Myocyte (in vitro differentiated cells): ENCODE measurements around the gene ZNG1F. TPM values are rescaled to one million over a fixed set of nuclear protein-coding genes. Genes with fewer than 3 reads are reported as not detected.
"Not testable (repeated sequence)": the region's sequence is repeated elsewhere in the genome, so short reads cannot be mapped to it uniquely, and the experiment has no call there.

Experiments used
- DNase-seq: peaks from one replicate; pipeline ENCODE4 v3.0.0-alpha.2; 2012; ENCODE audit warnings: low read depth
- polyA plus RNA-seq: library from polyadenylated mRNA; unstranded; fragments of >200 nt; gene quantifications from one replicate; pipeline ENCODE4 v1.2.1, GENCODE V29; 2012; ENCODE audit warnings: missing spikeins
- total RNA-seq: library from RNA; depleted of rRNA; stranded (reverse); fragments of >200 nt; gene quantifications from 2 replicates; pipeline ENCODE4 v1.2.3, GENCODE V29; 2014

Gene ZNG1F
- 9.5 and 17.6 TPM in 2 replicates for total RNA-seq
- 16.9 TPM for polyA plus RNA-seq

DNA sequence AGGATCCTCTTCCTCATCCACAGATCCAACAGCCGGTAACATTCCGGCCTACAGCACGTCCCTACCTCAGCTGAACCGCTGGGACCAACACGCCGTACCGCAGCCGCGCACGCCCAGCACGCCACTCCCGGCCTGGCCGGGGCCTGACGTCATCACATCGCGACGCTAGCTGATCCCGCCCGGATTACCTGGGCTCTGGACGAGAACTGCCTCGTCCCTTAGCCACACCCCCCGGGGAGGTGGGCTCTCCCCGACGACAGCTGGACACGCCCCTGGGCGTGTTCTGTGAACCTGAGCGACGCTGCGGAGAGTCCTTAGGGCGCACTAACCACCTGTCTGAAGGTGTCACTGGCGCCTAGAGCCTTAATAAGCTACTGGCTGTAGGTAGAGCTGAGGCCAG is at the start of gene ZNG1F:
ZNG1F (minus strand) TSS at position 101 of the 400 bp plus-strand sequence; CDS start at position 42, 59 bp downstream.
- DNase-seq, result not testable (repeated sequence)

DNA sequence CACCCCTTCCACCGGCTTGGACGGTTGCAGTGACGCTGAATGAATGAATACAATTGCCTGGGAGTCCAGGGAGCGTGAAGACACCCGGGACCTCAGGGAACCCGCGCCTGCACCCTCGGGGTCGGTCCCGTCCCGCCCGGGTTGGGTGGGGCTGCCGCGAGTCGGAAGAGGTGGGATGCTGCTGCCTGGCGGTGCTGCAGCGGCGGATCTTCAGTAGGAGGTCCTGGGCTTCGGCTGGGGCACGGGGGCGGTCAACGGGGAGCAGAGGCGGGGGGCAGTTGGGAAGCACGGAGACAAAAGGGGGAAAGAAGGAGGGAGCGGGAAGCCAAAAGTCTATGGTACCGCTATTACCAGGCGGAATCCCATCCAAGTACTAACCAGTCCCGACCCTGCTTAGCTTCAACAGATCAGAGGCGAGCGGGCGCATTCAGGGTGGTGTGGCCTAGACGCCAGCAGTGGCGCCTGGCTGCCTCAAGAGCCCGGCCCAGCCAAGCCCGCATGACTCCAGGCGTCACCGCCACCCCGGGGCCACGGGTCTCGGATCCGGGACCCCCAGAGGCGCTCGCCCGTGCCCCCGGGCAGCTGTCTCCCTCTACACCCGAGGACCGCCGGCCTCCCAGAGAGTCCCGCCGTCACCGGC is 48.1 kb upstream of the ZNG1F start:
- DNase-seq, result peak; percentile 5

DNA sequence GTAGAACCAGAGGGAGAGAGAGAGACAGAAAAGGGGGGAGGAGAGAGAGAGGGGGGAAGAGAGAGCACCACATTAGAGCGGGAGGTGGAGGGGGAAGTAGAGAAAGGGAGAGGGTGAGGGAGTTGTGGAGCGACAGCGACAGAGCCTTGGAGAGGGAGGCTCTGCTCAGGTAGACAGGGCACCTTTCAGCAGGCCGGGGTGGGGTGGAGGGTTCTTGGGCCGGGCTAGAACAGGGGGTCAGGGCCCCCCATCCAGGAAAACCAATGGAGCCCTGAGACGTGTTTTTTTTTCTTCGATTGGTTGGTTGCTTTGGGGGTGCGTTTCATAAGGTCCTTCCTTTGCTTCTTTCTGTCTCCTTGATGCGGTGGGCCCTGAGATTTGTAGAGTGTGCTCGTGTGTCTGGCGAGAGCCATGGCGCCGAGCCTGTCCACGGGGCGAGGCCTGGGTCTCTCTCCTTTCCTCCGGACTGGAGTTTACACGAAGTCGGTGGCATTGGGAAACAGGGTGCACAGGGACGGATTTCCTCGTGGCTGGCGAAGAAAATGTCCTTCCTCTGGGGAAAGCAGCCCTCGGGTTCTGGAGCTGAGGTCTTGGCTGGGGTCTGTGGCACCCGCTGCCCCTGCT is 47.5 kb upstream of the ZNG1F start:
- DNase-seq, result not testable (repeated sequence)

DNA sequence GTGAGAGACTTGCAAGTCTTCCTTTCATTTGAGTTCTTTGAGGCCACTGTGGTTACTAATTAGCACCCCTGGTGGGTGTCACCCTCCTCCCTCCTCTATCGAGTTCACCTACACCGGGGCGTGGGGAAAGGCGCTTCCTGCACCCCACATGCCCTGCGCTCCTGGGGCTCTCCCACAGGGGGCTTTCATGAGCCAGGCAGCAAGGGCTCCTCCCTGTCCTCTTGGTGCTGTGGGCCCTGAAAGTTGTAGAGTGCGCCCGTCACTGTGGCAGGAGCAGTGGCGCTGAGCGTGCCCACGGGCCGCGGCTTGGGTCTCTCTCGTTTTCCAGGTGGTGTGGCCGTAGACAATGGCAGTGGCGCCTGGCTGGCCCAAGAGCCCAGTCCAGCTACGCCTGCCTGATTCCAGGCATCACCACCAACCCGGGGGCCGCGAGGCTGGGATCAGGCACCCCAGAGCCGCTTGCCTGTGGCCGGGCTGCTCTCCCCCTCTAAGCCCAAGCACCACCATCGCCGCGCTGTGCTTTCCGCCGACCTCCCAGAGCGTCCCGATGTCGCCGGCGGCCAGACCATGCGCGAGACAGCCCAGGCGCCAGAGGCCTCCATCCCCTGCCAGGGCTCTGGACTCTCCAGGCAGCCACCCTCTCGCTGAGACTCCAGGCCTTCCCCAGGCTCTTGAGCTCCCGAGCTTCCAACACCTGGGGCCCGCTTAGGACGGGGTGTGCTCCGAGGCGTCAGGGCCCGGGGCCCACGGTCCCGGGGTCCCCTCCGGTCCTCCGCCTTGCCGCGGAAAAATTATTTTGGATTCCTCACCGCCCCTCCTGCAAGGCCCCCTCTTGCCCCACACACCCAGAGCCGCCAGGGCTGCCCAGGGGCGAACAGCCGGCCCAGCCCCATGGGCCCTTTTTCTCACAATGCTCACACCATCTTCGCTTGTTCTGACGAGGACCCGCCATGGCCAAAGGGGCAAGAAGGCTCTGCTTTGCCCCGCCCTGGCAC is 46.0 kb upstream of the ZNG1F start:
- not testable (repeated sequence) for DNase-seq

DNA sequence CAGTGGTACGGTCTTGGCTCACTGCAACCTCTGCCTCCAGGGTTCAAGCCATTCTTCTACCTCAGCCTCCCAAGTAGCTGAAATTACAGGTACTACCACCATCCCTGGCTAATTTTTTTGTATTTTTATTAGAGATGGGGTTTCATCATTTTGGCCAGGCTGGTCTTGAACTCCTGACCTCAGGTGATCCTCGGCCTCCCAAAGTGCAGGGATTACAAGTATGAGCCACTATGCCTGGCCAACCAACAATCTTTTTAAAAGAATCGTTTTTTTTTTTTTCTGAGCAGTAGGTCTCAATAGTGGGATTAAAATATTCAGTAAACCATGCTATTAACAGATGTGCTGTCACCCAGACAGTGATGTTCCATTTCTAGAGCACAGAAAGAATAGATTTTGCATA is 45.1 kb upstream of the ZNG1F start:
- DNase-seq, result not testable (repeated sequence)

DNA sequence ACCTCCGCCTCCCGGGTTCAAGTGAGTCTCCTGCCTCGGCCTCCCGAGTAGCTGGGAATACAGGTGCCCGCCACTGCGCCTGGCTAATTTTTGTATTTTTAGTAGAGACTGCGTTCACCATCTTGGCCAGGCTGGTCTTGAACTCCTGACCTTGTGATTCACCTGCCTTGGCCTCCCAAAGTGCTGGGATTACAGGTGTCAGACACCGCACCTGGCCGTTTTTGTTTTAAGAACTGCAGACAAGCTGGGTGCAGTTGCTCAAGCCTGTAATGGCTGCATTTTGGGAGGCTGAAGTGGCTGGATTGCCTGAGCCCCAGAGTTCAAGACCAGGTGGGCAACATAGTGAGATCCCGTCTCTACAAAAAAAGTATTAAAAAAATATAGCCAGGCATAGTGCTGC is 43.2 kb upstream of the ZNG1F start:
- DNase-seq, result not testable (repeated sequence)

DNA sequence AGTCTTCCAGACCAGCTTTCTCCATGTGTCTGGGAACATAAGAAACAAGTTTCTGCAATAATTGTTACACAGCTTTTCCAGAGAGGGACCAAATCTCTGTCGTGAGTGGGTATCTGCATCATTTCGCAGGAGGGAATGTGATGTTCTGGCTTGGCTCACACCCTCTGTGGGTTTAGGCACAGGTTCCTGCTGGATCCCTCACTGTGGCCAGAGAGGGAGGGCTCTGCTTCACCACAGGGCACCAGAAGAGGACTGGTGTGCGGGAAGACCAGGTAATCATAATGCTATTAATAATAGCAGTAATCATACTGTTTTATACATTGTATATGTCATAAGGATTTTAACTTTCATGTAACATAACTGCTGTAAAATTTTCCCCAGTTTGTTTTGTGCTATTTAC is 41.3 kb upstream of the ZNG1F start:
- DNase-seq, result peak; percentile 51

DNA sequence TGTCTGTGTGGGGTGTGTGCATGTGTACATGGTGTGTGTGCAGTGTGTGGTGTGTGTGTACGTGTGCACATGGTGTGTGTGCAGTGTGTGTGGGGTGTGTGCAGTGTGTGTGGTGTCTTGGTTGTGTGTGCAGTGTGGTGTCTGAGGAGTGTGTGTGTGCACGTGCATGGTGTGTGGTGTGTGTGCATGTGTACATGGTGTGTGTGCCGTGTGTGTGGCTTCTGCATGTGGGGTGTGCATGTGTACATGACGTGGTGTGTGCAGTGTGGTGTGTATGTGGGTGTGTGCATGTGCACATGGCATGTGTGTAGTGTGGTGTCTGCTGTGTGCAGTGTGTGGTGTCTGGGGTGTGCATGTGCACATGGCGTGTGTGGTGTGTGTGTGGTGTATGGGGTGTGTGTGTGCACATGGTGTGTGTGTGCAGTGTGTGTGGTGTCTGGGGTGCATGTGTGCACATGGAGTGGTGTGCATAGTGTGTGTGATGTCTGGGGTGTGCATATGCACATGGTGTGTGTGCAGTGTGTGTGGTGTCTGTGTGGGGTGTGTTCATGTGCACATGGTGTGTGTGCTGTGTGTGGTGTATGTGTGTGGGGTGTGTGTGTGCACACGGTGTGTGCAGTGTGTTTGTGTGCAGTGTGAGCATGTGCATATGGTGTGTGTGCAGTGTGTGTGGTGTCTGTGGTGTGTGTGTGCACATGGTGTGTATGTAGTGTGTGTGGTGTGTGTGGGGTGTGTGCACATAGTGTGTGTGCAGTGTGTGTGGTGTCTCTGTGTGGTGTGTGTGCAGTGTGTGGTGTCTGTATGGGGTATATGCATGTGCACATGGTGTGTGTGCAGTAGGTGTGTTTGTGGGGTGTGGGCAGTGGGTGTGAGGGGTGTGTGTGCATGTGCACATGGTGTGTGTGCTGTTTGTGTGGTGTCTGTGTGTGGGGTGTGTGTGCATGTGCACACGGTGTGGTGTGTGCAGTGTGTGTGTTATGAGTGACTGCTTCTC is 40.6 kb upstream of the ZNG1F start:
- DNase-seq, result no peak

DNA sequence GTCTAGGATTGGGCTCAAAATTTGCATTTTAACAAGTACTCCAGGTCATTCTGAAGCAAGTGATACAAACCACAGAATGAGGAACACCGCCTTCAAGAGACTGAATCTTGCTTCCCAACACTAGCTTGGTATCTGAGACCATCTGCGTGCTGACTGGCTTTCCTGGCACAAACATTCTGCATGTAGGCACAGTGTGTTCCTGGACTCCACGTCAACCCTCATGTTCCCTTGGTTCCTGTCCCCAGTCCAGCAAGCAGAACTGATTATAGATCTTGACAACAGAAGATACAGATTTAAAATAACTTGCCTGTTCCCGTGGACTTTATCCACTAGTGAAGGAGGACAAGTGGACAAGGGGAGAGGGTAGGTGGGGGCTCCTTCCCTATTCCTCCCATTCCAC is 30.7 kb upstream of the ZNG1F start:
- DNase-seq, result not testable (repeated sequence)

DNA sequence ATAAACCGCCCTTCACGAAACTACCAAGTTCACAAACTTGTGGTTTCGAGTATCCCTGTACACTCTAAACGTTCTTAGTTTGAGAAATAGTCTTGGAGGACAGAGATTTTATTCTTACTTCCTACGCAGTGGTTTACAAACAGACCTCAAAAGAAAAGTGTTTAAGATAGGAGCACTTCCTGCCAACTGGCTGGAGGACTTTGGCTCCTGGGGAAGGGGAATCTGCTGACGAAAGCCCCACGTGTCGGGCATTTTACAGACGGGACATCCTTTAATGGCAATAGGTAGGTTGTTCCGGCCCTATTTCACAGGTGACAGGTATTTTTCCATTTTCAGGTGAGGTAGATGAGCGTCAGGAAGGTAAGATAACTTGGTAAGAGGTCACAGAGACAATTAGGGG is 678 bp downstream of the ZNG1F start:
- not testable (repeated sequence) for DNase-seq

DNA sequence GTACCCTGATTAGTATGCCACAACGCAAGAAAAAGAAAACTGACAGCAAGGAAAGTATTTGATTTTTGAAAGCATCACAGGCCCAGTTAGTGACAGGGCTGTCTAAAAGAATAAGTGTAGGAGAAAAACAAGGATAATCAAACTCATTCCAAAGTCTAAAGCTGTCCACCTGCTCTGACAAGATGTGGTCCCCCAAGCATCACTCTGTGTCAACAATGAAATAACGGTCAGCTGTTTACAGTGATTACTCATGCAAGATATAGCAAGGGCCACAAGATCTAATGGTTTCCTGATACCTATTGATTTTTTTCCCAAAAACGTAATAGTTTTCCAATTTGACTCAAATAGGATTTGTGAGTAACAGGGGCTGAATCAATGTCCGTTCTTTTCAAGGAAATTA is 14.1 kb downstream of the ZNG1F start:
- DNase-seq, result peak; percentile 5

DNA sequence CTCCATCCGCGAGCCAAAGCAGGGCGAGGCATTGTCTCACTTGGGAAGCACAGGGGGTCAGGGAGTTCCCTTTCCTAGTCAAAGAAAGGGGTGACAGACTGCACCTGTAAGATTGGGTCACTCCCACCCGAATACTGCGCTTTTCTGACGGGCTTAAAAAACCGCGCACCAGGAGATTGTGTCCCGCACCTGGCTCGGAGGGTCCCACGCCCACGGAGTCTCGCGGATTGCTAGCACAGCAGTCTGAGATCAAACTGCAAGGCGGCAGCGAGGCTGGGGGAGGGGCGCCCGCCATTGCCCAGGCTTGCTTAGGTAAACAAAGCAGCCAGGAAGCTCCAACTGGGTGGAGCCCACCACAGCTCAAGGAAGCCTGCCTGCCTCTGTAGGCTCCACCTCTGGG is 39.0 kb downstream of the ZNG1F start:
- DNase-seq, result not testable (repeated sequence)

DNA sequence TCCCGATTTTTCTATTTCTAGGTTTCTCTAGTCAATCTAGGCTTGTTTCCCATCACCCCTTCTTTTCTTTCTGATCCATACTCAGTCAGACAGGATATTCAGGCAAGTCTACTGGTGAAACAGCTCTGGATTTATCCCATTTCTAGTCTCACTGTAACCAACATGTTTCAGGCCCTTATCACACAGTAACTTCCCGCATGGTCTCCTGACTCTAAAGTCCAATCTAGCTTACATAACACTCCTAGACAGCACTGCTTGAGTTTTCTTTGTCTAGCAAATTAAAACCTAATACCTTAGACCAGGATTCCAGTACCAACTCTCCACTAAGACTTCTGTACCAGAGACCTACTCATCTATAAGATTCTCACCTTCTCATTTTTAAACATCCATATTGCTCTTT is 47.2 kb downstream of the ZNG1F start:
- not testable (repeated sequence) for DNase-seq

DNA sequence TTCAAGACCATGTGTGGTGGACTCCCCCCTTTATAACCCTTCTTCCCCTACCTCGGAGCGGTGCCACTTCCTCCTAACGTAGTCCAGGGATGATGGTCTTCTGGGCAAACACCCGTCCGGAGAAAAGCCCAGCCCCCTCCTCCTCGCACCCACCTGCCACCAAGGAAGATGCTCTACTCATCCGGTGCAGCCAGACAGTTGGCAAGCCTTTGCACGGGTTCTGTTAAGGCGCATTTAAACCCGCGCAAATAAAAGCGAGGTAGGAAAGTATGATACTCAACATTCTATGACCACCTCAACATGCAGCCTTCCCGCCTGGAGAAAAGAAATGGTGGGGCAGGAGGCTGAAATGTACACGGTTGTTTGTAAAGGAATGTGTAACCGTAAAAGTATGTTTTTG is 60.5 kb downstream of the ZNG1F start, which contains the start of gene FOXD4L6:
FOXD4L6 (minus strand) TSS at position 101 of the 400 bp plus-strand sequence. CDS start 298 bp downstream, outside the sequence.
- DNase-seq, result not testable (repeated sequence)

DNA sequence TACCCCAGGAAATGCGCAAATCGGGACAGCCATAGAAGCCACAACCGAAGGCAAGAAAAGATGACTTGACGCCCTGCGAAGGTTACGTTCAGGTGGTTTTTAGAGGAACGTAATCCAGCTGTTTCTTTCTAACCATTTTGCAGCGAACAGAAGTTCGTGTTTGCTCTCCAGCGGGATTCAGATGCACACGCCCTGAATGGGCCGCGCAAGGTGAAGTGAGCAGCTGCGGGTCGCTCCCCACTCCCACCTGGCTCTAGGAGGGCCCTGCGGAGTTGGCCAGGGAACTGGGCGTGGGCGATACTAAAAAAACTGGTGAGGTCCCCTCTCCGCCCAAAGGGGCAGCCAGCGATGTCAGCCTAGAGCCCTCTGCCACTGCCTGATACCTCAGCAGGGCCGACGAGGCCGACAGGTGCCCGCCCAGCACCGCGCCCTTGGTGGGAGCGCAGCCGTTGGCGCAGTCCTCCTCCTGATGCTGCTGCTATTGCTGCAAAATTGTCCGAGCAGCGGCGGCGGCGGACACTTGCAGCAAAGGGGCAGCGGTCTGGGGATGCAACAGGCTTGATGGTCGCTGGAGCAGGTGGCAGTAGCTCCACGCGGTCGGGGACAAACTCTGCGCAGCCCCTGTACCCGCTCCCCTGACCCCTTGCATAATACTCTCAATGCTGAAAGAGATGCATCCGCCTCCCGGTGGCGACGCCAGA is 62.2 kb downstream of the ZNG1F start:
- not testable (repeated sequence) for DNase-seq

DNA sequence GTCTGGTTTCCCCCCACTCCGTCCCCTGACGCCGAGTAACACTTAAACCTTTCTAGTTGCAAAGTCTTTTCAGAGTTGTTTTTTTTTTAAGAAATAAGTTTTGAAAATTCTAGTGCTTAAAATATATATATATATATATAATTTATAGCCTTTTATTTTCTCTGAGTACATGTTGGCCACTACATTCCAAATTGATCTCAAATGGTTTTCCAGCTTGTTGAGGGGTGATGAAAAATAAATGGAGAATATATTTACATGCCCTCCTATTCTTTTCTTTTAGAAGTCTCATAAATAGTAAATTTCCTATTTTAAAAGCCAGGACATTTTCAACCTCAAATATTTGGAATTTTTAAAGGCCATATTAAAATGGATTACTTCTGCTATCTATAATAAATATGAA is 63.2 kb downstream of the ZNG1F start:
- DNase-seq, result not testable (repeated sequence)

DNA sequence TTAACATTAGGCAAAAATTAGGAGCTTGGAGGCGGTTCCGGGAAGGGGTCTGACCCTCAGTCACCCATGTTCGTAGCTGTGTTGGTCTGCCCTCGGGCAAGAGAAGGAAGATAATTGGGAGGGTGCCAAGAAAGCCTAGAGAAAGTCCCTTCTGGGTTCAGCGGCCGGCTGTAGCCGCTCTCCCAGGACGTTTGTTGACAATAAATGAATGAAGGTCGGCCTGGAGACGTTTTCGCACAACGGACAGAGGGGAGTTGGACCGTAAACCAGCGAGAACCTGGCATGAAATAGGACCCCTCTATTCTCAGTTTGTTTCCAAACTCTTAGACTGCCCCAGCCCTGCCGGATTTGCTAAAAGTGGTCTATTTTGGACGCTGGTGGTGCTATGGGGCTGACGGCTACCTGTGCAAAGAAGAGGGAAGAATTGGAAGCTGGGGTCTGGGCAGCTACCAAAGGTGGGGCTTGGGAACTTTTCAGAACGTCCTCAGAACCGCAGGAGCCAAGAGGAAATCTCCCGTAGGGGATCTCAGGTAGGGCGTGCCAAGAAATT is 63.9 kb downstream of the ZNG1F start:
- DNase-seq, result not testable (repeated sequence)

DNA sequence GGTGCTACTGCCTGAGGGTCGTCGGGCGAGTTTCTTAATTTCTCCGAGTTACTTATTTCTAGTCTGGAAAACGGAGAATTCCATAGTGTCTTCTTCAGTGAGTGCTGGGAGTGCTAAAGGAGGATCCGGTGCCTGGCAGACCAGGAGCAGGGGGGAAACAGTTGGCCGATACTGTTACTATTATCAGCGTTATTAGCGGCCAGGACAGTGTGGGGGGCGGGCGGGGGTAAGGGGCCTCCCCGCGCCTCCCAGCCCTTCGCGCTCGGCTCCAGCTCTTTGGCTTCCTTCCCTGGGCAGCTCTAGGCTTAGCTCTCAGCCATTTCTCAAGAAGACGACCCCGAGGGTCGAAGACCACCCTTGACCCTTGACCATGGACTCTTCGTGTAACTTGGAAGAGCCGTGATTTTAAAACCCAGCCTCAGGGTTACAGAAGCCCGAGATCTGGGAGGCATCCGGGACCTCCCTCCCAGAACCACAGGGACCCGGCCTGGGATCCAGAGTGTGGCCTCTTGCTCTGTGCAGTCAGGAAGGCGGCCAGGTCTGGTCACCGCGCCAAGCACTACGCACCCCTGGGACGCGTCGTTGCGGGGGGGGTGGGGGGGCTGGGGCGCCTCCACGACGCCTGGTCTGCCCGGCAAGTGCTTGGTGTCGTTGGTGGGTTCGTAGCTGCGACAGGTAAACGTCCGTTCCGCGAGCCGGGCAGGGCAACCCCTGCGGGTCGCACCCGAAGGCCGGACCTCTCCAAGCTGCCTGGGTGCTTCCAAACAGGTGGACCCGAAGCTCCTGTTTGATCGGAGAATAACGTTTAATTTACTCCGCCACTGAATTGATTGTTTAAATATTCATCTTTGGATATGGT is 64.6 kb downstream of the ZNG1F start:
- not testable (repeated sequence) for DNase-seq
